GM23248 (cell line): ENCODE data around the gene DHX57. TPM values are rescaled to one million over a fixed set of nuclear protein-coding genes. Genes with fewer than 3 reads are reported as not detected.

ENCODE experiments used
- DNase-seq: peaks from one replicate; pipeline ENCODE4 v3.0.0-alpha.2; 2015
- H2AFZ ChIP-seq: fragments of 200-600 bp; sonication (generic); 2 replicates; pipeline ENCODE4 v1.6.1; 2016; ENCODE audit warnings: antibody characterized with exemption
- H3F3A ChIP-seq: fragments of 200-600 bp; sonication (generic); 2 replicates; pipeline ENCODE4 v1.6.1; 2016; ENCODE audit warnings: mild to moderate bottlenecking, antibody characterized with exemption, mixed run types; ENCODE audit not compliant: insufficient read depth
- H3K27ac ChIP-seq: fragments of 200-600 bp; sonication (generic); 2 replicates; pipeline ENCODE4 v1.5.1; 2016; ENCODE audit warnings: mild to moderate bottlenecking
- H3K27me3 ChIP-seq: fragments of 200-600 bp; sonication (generic); replicated peaks from 2 replicates; pipeline ENCODE4 v1.6.1; 2016; ENCODE audit warnings: mild to moderate bottlenecking; ENCODE audit not compliant: insufficient read depth
- H3K36me3 ChIP-seq: fragments of 200-600 bp; sonication (generic); 2 replicates; pipeline ENCODE4 v1.6.1; 2016; ENCODE audit warnings: low read depth, mild to moderate bottlenecking
- H3K4me1 ChIP-seq: fragments of 200-600 bp; sonication (generic); 2 replicates; pipeline ENCODE4 v1.6.1; 2016; ENCODE audit warnings: mild to moderate bottlenecking; ENCODE audit not compliant: insufficient read depth
- H3K4me2 ChIP-seq: fragments of 200-600 bp; sonication (generic); one replicate; pipeline ENCODE4 v1.6.1; 2016; ENCODE audit warnings: mild to moderate bottlenecking; ENCODE audit not compliant: unreplicated experiment
- H3K4me3 ChIP-seq: fragments of 200-600 bp; sonication (generic); 2 replicates; pipeline ENCODE4 v1.5.1; 2016; ENCODE audit warnings: mild to moderate bottlenecking
- H3K79me2 ChIP-seq: fragments of 200-600 bp; sonication (generic); 2 replicates; pipeline ENCODE4 v1.6.1; 2016; ENCODE audit warnings: mild to moderate bottlenecking; ENCODE audit not compliant: insufficient read depth
- H3K9ac ChIP-seq: fragments of 200-600 bp; sonication (generic); 2 replicates; pipeline ENCODE4 v1.6.1; 2016; ENCODE audit warnings: mild to moderate bottlenecking
- H3K9me2 ChIP-seq: fragments of 200-600 bp; sonication (generic); 2 replicates; pipeline ENCODE4 v1.6.1; 2016; ENCODE audit warnings: mixed run types, mild to moderate bottlenecking, moderate library complexity; ENCODE audit not compliant: insufficient read depth
- H3K9me3 ChIP-seq: fragments of 200-600 bp; sonication (generic); one replicate; pipeline ENCODE4 v1.6.1; 2017; ENCODE audit warnings: low read depth
- H4K20me1 ChIP-seq: fragments of 200-600 bp; sonication (generic); 2 replicates; pipeline ENCODE4 v1.6.0; 2016; ENCODE audit not compliant: insufficient read depth
- EZH2 ChIP-seq: fragments of 200-600 bp; sonication (generic); IDR thresholded peaks from 2 replicates; pipeline ENCODE4 v1.6.1; 2018; ENCODE audit warnings: antibody characterized with exemption, mild to moderate bottlenecking; ENCODE audit not compliant: insufficient read depth, poor library complexity, severe bottlenecking
- EZH2phosphoT487 ChIP-seq: fragments of 200-600 bp; sonication (generic); IDR thresholded peaks from 2 replicates; pipeline ENCODE4 v1.6.1; 2018; ENCODE audit warnings: antibody characterized with exemption, moderate library complexity, mild to moderate bottlenecking, low read depth; ENCODE audit not compliant: insufficient read depth
- WGBS, 2 experiments: methylation state at CpG; one replicate each; pipeline ENCODE4 v1.1.6; 2015 to 2017; ENCODE audit warnings: low lambda C conversion rate in 2 of 2, low coverage in 1 of 2; ENCODE audit errors: missing lambda C conversion rate in 2 of 2; 5-methylcytosine and 5-hydroxymethylcytosine counted together
- in situ Hi-C: fragments of 300-500 bp; cut with MboI; formaldehyde crosslinking; loops from 2 replicates; pipeline ENCODE4 v1.15.0; 2020
- polyA plus RNA-seq: library from polyadenylated mRNA; unstranded; fragments of >200 nt; fragmentation: Nextera tagmentation; extraction: Ambion mirVana; gene quantifications from 2 replicates; pipeline ENCODE4 v1.2.1, GENCODE V29; 2016
- total RNA-seq: library from RNA; depleted of rRNA; stranded (reverse); fragments of >200 nt; shearing (Covaris generic); gene quantifications from 2 replicates; pipeline ENCODE4 v1.2.3, GENCODE V29; 2014

The DHX57 gene
- total and polyA plus RNA-seq, 2 experiments from 2014 or later, result 10.5 to 13.9 TPM

DNA sequence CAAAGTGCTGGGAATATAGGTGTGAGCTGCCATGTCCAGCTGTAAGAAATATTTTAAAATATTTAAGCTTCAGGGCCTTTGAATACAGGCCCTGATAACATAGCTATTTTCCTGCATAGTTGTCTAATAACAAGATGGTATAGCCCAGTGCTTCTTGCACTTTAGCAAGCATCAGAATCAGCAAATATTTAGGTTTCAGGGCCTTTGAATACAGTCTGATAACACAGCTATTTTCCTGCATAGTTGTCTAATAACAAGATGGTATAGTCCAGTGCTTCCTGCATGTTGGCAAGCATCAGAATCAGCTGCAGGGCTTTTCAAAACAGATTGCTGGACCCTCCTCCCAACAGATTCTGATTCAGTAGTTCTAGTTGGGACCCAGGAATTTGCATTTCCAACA, 92.1 kb downstream of the DHX57 start:
- Histone ChIP-seq H3K4me2 (no peak overlapping the region), H3K36me3 (peaks cover 9% of the 10 kb centered on the region; the same call in 1 of the 2 replicates), H4K20me1 (no peaks in the 10 kb centered on the region), H3K27me3 (no peaks in the 10 kb centered on the region), H3K9me2 (no peaks in the 10 kb centered on the region), H2AFZ (no peak overlapping the region), H3K9ac (no peak overlapping the region), H3F3A (no peaks in the 10 kb centered on the region), H3K4me1 (no peaks in the 10 kb centered on the region), H3K79me2 (peaks cover 6% of the 10 kb centered on the region), H3K27ac (no peak overlapping the region), H3K4me3 (no peak overlapping the region), H3K9me3 (no peaks in the 10 kb centered on the region)
- in situ Hi-C loops, result no loop called here
- no peak for TF ChIP-seq EZH2
- no peak for TF ChIP-seq EZH2phosphoT487
- no peak for DNase-seq

DNA sequence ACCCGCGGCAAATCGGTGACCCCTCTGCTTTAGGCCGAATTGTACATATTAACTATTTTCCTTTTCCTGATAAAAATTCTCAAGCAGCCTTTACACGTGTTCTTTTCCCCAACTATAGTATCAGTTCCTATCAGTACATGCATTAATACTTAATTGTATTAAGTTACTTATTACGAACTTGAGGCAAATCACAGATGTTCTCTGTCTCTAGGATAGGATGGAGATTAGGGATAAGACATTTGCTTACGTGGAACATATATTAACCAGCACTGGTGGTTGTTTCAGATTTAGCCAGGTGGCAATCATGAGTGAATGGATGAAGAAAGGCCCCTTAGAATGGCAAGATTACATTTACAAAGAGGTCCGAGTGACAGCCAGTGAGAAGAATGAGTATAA, 97.0 kb downstream of the DHX57 start:
- no peaks in the 10 kb centered on the region for H3F3A ChIP-seq
- peak overlapping the region; percentile 100 for H2AFZ ChIP-seq
- H4K20me1 ChIP-seq, result no peaks in the 10 kb centered on the region
- H3K4me3 ChIP-seq, result peak overlapping the region; percentile 89
- in situ Hi-C loops, result no loop called here
- DNase-seq, result no peak
- TF ChIP-seq EZH2, result no peak
- no peak for TF ChIP-seq EZH2phosphoT487
- peaks cover 10% of the 10 kb centered on the region for H3K79me2 ChIP-seq
- H3K9me2 ChIP-seq, result no peaks in the 10 kb centered on the region
- no peaks in the 10 kb centered on the region for H3K4me1 ChIP-seq
- H3K27me3 ChIP-seq, result no peaks in the 10 kb centered on the region
- peak overlapping the region; percentile 70; the same call in 1 of the 2 replicates for H3K27ac ChIP-seq
- peak overlapping the region; percentile 95 for H3K4me2 ChIP-seq
- H3K9me3 ChIP-seq, result no peaks in the 10 kb centered on the region
- H3K9ac ChIP-seq, result peak overlapping the region; percentile 88
- WGBS, 2 experiments, result 14 to 18% methylated on average over 8 of the region's 8 CpGs
- peaks cover 9% of the 10 kb centered on the region; the same call in 1 of the 2 replicates for H3K36me3 ChIP-seq

DNA sequence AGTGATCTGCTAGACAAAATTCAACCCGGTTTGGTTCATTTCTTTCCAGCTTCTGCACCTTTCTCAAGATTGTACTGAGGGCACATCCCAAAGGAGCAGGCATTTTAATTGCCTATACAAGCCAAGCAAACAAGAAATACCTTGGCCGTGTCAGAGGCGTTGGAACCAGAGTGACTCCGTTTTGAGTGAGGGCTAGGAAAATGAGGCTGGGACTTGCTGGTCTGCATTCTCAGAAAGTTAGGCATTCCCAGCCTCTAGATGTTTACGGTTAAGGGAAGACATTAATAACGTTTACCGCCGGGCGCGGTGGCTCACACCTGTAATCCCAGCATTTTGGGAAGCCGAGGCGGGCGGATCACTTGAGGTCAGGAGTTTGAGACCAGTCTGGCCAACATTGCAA, 99.2 kb downstream of the DHX57 start:
- no peaks in the 10 kb centered on the region for H3K9me2 ChIP-seq
- H3K4me3 ChIP-seq, result no peak overlapping the region
- H3K4me1 ChIP-seq, result no peaks in the 10 kb centered on the region
- H3K27me3 ChIP-seq, result no peaks in the 10 kb centered on the region
- DNase-seq, result no peak
- H4K20me1 ChIP-seq, result no peaks in the 10 kb centered on the region
- H3F3A ChIP-seq, result 0 out of 2 replicates have a peak, but pooled peaks cover 4% of the 10 kb centered on the region
- H3K79me2 ChIP-seq, result peaks cover 10% of the 10 kb centered on the region
- no peak overlapping the region for H3K27ac ChIP-seq
- 85 to 87% methylated on average over 13 of the region's 13 CpGs for WGBS, 2 experiments
- H3K36me3 ChIP-seq, result 0 out of 2 replicates have a peak, but pooled peaks cover 6% of the 10 kb centered on the region
- H3K9ac ChIP-seq, result no peak overlapping the region
- H3K9me3 ChIP-seq, result no peaks in the 10 kb centered on the region
- H3K4me2 ChIP-seq, result no peak overlapping the region
- no peak for TF ChIP-seq EZH2
- H2AFZ ChIP-seq, result no peak overlapping the region
- in situ Hi-C loops, result no loop called here

DNA sequence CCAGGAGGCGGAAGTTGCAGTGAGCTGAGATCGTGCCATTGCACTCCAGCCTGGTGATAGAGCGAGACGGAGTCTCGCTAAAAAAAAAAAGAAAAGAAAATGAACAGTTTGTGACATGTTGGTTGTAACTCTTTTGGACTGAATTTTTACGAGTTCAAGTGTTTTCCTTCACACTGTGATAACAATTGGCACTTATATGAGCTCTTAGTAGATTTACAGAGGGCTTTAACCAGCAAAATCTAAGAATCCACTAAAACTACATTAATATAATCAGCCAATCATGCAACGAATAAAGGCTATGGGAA, 99.9 kb downstream of the DHX57 start:
- 70 to 76% methylated on average over 7 of the region's 7 CpGs for WGBS, 2 experiments
- Histone ChIP-seq H3K9me2 (no peaks in the 10 kb centered on the region), H3K27ac (no peak overlapping the region), H3K4me3 (no peak overlapping the region), H4K20me1 (no peaks in the 10 kb centered on the region), H3K9ac (no peak overlapping the region), H3K36me3 (no peaks in the 10 kb centered on the region), H3K79me2 (peaks cover 10% of the 10 kb centered on the region), H3K4me2 (no peak overlapping the region), H3K4me1 (no peaks in the 10 kb centered on the region), H3K27me3 (no peaks in the 10 kb centered on the region), H2AFZ (no peak overlapping the region), H3K9me3 (no peaks in the 10 kb centered on the region), H3F3A (0 out of 2 replicates have a peak, but pooled peaks cover 4% of the 10 kb centered on the region)
- TF ChIP-seq EZH2phosphoT487 (no peak), EZH2 (no peak)
- in situ Hi-C loops, result no loop called here
- no peak for DNase-seq
